ENCODE results near the gene TRIM26. TPM values are rescaled to one million over a fixed set of nuclear protein-coding genes. Genes with fewer than 3 reads are reported as not detected.

The TRIM26 gene
- total RNA-seq, 2 experiments from 2014 or later = 42.1 to 44.1 TPM

DNA sequence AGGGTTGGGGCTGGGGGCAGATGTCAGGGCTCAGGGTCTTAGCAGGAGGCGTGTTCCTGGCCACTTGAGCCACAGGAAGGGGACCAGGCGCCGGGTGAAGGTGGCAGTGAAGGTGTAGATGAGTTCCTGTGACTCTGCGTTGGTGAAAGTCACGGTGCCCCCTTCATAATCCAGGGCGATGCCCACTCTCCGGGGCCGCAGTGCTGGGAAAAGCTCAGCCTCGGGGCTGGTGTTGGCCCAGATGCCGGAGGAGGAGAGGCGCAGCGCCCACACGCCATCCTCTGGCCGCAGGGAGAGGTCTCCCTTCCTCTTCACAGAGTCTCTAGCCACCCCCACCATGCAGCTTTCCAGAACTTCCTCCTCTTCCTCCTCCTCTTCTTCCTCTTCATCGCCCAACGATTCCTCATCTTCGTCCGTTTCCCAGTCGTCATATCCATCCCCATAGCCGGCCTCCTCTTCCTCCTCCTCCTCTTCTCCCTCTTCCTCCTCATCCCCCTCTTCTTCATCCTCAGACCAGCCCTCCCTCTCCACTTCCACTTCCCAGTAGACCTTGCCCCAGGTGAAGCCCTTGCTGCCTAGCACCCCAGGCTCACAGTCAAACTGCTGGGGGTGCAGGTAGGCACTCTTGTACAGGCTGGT lies 27.2 kb downstream of the TRIM26 start:
- CTCF ChIA-PET = no interaction called here
- H3K27ac ChIP-seq (ENCODE audit: low read depth in 1 of 2, low read length in 2 of 2) = no peak overlapping the region
- H3K4me3 ChIP-seq (ENCODE audit: low read length) = no peak overlapping the region
- H3K27me3 ChIP-seq (ENCODE audit: control insufficient read depth in 1 of 2, insufficient read depth in 2 of 2, low read length in 2 of 2) = no peaks in the 10 kb centered on the region
- TF ChIP-seq, protein P1, sequence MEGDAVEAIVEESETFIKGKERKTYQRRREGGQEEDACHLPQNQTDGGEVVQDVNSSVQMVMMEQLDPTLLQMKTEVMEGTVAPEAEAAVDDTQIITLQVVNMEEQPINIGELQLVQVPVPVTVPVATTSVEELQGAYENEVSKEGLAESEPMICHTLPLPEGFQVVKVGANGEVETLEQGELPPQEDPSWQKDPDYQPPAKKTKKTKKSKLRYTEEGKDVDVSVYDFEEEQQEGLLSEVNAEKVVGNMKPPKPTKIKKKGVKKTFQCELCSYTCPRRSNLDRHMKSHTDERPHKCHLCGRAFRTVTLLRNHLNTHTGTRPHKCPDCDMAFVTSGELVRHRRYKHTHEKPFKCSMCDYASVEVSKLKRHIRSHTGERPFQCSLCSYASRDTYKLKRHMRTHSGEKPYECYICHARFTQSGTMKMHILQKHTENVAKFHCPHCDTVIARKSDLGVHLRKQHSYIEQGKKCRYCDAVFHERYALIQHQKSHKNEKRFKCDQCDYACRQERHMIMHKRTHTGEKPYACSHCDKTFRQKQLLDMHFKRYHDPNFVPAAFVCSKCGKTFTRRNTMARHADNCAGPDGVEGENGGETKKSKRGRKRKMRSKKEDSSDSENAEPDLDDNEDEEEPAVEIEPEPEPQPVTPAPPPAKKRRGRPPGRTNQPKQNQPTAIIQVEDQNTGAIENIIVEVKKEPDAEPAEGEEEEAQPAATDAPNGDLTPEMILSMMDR (IDR thresholded peaks at IDR 0.05) = no peak
- intact Hi-C loops (cut with DNase I, micrococcal nuclease) = no loop called here
- Mint-ChIP-seq H3K27ac (no peak overlapping the region), H3K9me3 (no peaks in the 10 kb centered on the region), H3K27me3 (no peaks in the 10 kb centered on the region), H3K4me3 (no peak overlapping the region), H3K4me1 (ENCODE audit: low read depth) (no peaks in the 10 kb centered on the region), H3K36me3 (ENCODE audit: low read depth) (peaks cover 67% of the 10 kb centered on the region)
- ATAC-seq (ENCODE audit: poor library complexity) (no peak), DNase-seq (no peak)
- H3K4me1 ChIP-seq (ENCODE audit: insufficient read depth, low read length) = no peaks in the 10 kb centered on the region
- POLR2A ChIA-PET = no interaction called here
- peaks cover 60% of the 10 kb centered on the region for H3K36me3 ChIP-seq (ENCODE audit: insufficient read depth, low read length)
- H3K9me3 ChIP-seq (ENCODE audit: control insufficient read depth in 1 of 2, insufficient read depth in 1 of 2, low read length in 2 of 2) = peaks cover 0 to 9% of the 10 kb centered on the region in 2 experiments

DNA sequence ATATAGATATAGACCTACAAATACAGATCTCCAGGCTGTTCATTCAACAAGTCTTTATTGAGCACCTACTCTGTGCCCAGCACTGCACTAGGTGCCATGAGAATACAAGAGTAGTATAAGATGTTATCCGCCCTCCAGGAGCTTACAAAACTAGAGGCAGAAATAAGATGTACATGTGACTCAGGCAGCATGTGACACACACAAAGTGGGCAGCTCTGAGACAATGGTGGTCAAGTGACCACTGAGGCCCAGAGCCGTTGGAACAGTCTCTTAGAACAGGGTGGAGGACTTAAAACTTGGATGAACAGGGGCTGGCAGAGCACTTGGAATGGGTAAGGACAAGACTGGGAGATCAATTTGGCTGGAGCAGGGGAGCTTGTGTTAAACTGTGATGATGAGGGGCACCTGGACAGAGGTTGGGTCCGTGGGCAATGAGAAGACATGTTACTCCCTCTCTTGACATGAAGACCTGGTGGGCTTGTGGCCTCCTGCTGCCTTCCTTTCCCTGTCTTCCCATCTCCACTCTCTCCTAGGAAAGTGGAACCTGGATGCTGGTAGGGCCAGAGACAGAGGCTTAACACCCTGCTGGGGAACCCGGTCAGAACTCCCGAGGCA lies 28.7 kb downstream of the TRIM26 start:
- Mint-ChIP-seq H3K27ac (peak overlapping the region; percentile 18), H3K27me3 (peaks cover 2% of the 10 kb centered on the region), H3K36me3 (ENCODE audit: low read depth) (peaks cover 52% of the 10 kb centered on the region), H3K9me3 (peaks cover 4% of the 10 kb centered on the region), H3K4me3 (no peak overlapping the region), H3K4me1 (ENCODE audit: low read depth) (no peaks in the 10 kb centered on the region)
- Histone ChIP-seq H3K4me1 (ENCODE audit: insufficient read depth, low read length) (no peaks in the 10 kb centered on the region), H3K9me3 (ENCODE audit: control insufficient read depth in 1 of 2, insufficient read depth in 1 of 2, low read length in 2 of 2) (peaks cover 6 to 14% of the 10 kb centered on the region in 2 experiments), H3K4me3 (ENCODE audit: low read length) (no peak overlapping the region), H3K27ac (ENCODE audit: low read depth in 1 of 2, low read length in 2 of 2) (no peak overlapping the region), H3K36me3 (ENCODE audit: insufficient read depth, low read length) (peaks cover 46% of the 10 kb centered on the region), H3K27me3 (ENCODE audit: control insufficient read depth in 1 of 2, insufficient read depth in 2 of 2, low read length in 2 of 2) (peaks cover 0 to 5% of the 10 kb centered on the region in 2 experiments)
- DNase-seq = no peak
- CTCF ChIA-PET = no interaction called here
- intact Hi-C loops (cut with DNase I, micrococcal nuclease) = no loop called here
- ATAC-seq (ENCODE audit: poor library complexity) = no peak
- POLR2A ChIA-PET = no interaction called here
- TF ChIP-seq, protein P1 (IDR thresholded peaks at IDR 0.05) = no peak

DNA sequence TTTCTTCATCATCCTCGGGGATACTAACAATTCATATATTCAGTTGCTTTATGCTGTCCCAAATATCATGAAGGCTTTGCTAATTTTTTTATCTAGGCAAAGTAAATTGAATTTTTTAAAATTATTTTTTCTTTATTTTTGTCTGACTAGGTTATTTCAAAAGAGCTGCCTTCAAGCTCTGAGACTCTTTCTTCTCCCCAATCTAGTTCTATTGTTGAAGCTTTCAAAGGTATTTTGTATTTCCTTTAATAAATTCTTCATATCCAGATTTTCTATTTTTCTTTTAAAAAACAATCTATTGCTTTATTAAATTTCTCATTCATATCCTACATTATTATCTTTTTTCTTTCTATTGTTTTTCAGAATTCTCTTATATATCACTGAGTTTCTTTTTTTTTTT lies 33.1 kb downstream of the TRIM26 start:
- peaks cover 13 to 14% of the 10 kb centered on the region in 2 experiments for H3K9me3 ChIP-seq (ENCODE audit: control insufficient read depth in 1 of 2, insufficient read depth in 1 of 2, low read length in 2 of 2)
- intact Hi-C loops (cut with DNase I, micrococcal nuclease) = no loop called here
- ATAC-seq (ENCODE audit: poor library complexity) (no peak), DNase-seq (no peak)
- H3K4me3 Mint-ChIP-seq = no peak overlapping the region
- no peak overlapping the region for H3K4me3 ChIP-seq (ENCODE audit: low read length)
- no peak overlapping the region for H3K27ac Mint-ChIP-seq
- H3K4me1 Mint-ChIP-seq (ENCODE audit: low read depth) = no peaks in the 10 kb centered on the region
- H3K27ac ChIP-seq (ENCODE audit: low read depth in 1 of 2, low read length in 2 of 2) = no peak overlapping the region
- no peaks in the 10 kb centered on the region for H3K4me1 ChIP-seq (ENCODE audit: insufficient read depth, low read length)
- TF ChIP-seq, protein P1 (IDR thresholded peaks at IDR 0.05) = no peak
- peaks cover 5% of the 10 kb centered on the region for H3K9me3 Mint-ChIP-seq
- H3K27me3 Mint-ChIP-seq = peaks cover 41% of the 10 kb centered on the region
- peaks cover 10% of the 10 kb centered on the region for H3K36me3 ChIP-seq (ENCODE audit: insufficient read depth, low read length)
- peaks cover 12% of the 10 kb centered on the region for H3K36me3 Mint-ChIP-seq (ENCODE audit: low read depth)
- POLR2A ChIA-PET = no interaction called here
- peaks cover 2 to 22% of the 10 kb centered on the region in 2 experiments for H3K27me3 ChIP-seq (ENCODE audit: control insufficient read depth in 1 of 2, insufficient read depth in 2 of 2, low read length in 2 of 2)
- CTCF ChIA-PET = no interaction called here

All from CD4-positive, alpha-beta T cell (primary cell).